K562 (cell line): ENCODE data around the gene ZC3H13.

ENCODE experiments used
- ATF4 ChIP-seq: fragments of 450-650 bp; formaldehyde crosslinking; IDR thresholded peaks from 2 replicates; pipeline ENCODE4 v1.4.0; 2022; ENCODE audit warnings: mild to moderate bottlenecking, moderate library complexity
- DMBX1 ChIP-seq: fragments of 250-450 bp; sonication (Bioruptor Pico); IDR thresholded peaks from 2 replicates; pipeline ENCODE4 v1.8.0; 2022; ENCODE audit warnings: inconsistent platforms, mild to moderate bottlenecking, moderate library complexity, borderline replicate concordance
- ERF ChIP-seq: fragments of 450-650 bp; formaldehyde crosslinking; IDR thresholded peaks from 2 replicates; pipeline ENCODE4 v1.4.0; 2020; ENCODE audit warnings: mild to moderate bottlenecking, mixed read lengths
- EZH2 ChIP-seq: IDR thresholded peaks from 2 replicates; pipeline ENCODE4 v1.6.1; 2012; ENCODE audit warnings: low read depth, mild to moderate bottlenecking, inconsistent platforms, low read length, borderline replicate concordance
- NFIX ChIP-seq: fragments of 250-450 bp; sonication (Bioruptor Pico); IDR thresholded peaks from 2 replicates; pipeline ENCODE4 v1.4.0; 2020; ENCODE audit warnings: low read depth, mild to moderate bottlenecking, moderate library complexity
- POLR2AphosphoS2 ChIP-seq: IDR thresholded peaks from 2 replicates; pipeline ENCODE4 v1.6.1; 2012; ENCODE audit warnings: low read length, improper control_type of control experiment
- SMARCA5 ChIP-seq: fragments of 450-650 bp; IDR thresholded peaks from 2 replicates; pipeline ENCODE4 v1.6.1; 2016
- SMARCB1 ChIP-seq: IDR thresholded peaks from 2 replicates; pipeline ENCODE4 v1.6.1; 2011; ENCODE audit warnings: improper control_type of control experiment, low read depth; ENCODE audit not compliant: insufficient read length
- U2AF2 ChIP-seq: fragments of 200-400 bp; formaldehyde crosslinking; optimal IDR thresholded peaks from 2 replicates; pipeline ENCODE3; 2017; ENCODE audit warnings: low read depth, mild to moderate bottlenecking, low read length
- TF ChIP-seq, protein P1 (sequence below), 3 experiments: IDR thresholded peaks in 2 of 3; conservative IDR thresholded peaks in 1 of 3; 2 replicates each; pipeline ENCODE4 v1.5.1; 2011 to 2012; ENCODE audit warnings: low read length in 3 of 3, mild to moderate bottlenecking in 3 of 3, control low read depth in 2 of 3, improper control_type of control experiment in 1 of 3, inconsistent platforms in 1 of 3, low read depth in 1 of 3, mixed read lengths in 1 of 3, moderate library complexity in 1 of 3; ENCODE audit not compliant: insufficient read depth in 2 of 3
- TF ChIP-seq, protein P2 (sequence below): sonication (generic); formaldehyde crosslinking; IDR thresholded peaks from 2 replicates; pipeline ENCODE4 v1.8.0; 2022; ENCODE audit warnings: mild to moderate bottlenecking, missing genetic modification reagents
- TF ChIP-seq, protein P3 (sequence below), 2 experiments: fragments of 450-650 bp in 1 of 2; sonication (generic) in 1 of 2; formaldehyde crosslinking in 1 of 2; IDR thresholded peaks in 1 of 2; conservative IDR thresholded peaks in 1 of 2; 2 replicates each; pipeline versions ENCODE4 v1.6.1 to v1.8.1; 2016 to 2023; ENCODE audit warnings: mild to moderate bottlenecking in 2 of 2, moderate library complexity in 2 of 2, inconsistent platforms in 1 of 2, missing genetic modification reagents in 1 of 2

DNA sequence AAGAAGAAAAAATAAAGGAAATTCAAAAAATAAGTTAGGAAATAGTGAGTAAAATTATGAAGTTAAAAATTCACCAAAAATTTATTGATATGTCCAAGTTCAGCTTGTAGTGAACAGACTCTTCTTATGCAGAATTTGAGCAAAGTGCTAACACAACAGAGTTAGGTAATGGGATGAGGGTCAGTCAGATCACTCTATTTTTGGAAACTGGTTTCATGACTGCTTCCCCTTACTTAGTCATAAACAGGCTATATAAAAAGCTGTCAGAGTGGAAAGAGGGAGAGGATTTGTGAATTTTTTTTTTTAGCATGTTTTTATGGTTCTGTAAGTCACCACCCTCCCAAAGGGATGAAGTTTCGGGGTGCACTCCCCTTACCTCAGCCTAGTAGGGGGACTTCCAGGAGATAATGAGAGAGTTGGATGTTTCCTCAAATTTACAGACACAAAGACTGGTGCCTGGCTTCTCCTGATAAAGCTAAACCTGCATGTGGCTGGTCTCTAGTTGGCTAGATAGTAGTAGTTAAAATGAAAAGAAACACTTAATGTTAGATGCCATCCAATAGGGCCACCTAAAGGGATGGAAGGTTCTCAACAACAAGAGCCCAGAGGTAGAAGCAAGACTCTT is 47.8 kb upstream of the ZC3H13 start:
- TF ChIP-seq EZH2: no peak
- TF ChIP-seq, protein P1, sequence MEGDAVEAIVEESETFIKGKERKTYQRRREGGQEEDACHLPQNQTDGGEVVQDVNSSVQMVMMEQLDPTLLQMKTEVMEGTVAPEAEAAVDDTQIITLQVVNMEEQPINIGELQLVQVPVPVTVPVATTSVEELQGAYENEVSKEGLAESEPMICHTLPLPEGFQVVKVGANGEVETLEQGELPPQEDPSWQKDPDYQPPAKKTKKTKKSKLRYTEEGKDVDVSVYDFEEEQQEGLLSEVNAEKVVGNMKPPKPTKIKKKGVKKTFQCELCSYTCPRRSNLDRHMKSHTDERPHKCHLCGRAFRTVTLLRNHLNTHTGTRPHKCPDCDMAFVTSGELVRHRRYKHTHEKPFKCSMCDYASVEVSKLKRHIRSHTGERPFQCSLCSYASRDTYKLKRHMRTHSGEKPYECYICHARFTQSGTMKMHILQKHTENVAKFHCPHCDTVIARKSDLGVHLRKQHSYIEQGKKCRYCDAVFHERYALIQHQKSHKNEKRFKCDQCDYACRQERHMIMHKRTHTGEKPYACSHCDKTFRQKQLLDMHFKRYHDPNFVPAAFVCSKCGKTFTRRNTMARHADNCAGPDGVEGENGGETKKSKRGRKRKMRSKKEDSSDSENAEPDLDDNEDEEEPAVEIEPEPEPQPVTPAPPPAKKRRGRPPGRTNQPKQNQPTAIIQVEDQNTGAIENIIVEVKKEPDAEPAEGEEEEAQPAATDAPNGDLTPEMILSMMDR (IDR thresholded peaks at IDR 0.05 in 2 of 3, conservative IDR thresholded peaks at IDR 0.05 in 1 of 3; ENCODE audit: insufficient read depth in 2 of 3, low read depth in 1 of 3, low read length in 3 of 3): no peak
- no peak for TF ChIP-seq SMARCA5
- TF ChIP-seq ATF4: no peak
- TF ChIP-seq, protein P2, sequence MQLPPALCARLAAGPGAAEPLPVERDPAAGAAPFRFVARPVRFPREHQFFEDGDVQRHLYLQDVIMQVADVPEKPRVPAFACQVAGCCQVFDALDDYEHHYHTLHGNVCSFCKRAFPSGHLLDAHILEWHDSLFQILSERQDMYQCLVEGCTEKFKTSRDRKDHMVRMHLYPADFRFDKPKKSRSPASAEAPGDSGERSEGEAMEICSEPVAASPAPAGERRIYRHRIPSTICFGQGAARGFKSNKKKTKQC (CRISPR knock-in tag): no peak
- no peak for TF ChIP-seq POLR2AphosphoS2
- no peak for TF ChIP-seq U2AF2
- TF ChIP-seq NFIX: no peak
- no peak for TF ChIP-seq SMARCB1
- TF ChIP-seq, protein P3, sequence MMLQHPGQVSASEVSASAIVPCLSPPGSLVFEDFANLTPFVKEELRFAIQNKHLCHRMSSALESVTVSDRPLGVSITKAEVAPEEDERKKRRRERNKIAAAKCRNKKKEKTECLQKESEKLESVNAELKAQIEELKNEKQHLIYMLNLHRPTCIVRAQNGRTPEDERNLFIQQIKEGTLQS (IDR thresholded peaks at IDR 0.05): no peak
- TF ChIP-seq, protein P3 (CRISPR knock-in tag; conservative IDR thresholded peaks at IDR 0.05): no peak
- no peak for TF ChIP-seq ERF
- TF ChIP-seq DMBX1: no peak
